Epithelial cell of proximal tubule (primary cell): Measurements from ENCODE around the gene PEX11A. TPM values are rescaled to one million over a fixed set of nuclear protein-coding genes. Genes with fewer than 3 reads are reported as not detected.

Experiments
- DNase-seq: peaks from one replicate; pipeline ENCODE4 v3.0.0-alpha.2; 2011; ENCODE audit warnings: low read depth
- H3K4me3 ChIP-seq: 2 replicates; pipeline ENCODE4 v1.5.1; 2011; ENCODE audit warnings: low read depth, mild to moderate bottlenecking, low read length
- total RNA-seq: library from RNA; depleted of rRNA; stranded (reverse); fragments of >200 nt; gene quantifications from 2 replicates; pipeline ENCODE4 v1.2.3, GENCODE V29; 2015
- TF ChIP-seq, protein P1 (sequence below): conservative IDR thresholded peaks from 2 replicates; pipeline ENCODE4 v1.5.1; 2012; ENCODE audit warnings: low read depth, mild to moderate bottlenecking, low read length

PEX11A gene
- total RNA-seq, 1 donor from 2014 or later = 4.5 TPM

DNA sequence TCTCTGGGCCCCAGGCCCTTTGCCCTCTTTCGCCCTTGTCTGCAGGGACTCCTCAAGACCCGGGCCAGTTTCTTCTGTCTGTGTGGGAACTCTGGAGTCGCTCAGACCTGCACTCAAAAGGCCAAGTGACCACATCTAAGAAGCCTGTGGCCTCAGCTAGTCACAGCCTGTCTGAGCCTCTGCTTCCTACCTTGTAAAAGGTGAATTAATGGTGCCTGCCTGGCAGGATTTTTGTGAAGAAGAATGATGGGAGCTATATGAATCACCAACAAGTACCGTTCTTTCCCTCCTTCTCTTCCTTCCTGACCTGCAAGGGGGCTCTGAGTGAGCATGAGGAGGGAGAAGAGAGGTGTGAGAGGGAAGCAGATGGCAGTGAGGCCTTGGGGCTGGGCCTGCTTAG is 18.9 kb downstream of the PEX11A start:
- H3K4me3 ChIP-seq = no peak overlapping the region
- TF ChIP-seq, protein P1, sequence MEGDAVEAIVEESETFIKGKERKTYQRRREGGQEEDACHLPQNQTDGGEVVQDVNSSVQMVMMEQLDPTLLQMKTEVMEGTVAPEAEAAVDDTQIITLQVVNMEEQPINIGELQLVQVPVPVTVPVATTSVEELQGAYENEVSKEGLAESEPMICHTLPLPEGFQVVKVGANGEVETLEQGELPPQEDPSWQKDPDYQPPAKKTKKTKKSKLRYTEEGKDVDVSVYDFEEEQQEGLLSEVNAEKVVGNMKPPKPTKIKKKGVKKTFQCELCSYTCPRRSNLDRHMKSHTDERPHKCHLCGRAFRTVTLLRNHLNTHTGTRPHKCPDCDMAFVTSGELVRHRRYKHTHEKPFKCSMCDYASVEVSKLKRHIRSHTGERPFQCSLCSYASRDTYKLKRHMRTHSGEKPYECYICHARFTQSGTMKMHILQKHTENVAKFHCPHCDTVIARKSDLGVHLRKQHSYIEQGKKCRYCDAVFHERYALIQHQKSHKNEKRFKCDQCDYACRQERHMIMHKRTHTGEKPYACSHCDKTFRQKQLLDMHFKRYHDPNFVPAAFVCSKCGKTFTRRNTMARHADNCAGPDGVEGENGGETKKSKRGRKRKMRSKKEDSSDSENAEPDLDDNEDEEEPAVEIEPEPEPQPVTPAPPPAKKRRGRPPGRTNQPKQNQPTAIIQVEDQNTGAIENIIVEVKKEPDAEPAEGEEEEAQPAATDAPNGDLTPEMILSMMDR = no peak
- no peak for DNase-seq

DNA sequence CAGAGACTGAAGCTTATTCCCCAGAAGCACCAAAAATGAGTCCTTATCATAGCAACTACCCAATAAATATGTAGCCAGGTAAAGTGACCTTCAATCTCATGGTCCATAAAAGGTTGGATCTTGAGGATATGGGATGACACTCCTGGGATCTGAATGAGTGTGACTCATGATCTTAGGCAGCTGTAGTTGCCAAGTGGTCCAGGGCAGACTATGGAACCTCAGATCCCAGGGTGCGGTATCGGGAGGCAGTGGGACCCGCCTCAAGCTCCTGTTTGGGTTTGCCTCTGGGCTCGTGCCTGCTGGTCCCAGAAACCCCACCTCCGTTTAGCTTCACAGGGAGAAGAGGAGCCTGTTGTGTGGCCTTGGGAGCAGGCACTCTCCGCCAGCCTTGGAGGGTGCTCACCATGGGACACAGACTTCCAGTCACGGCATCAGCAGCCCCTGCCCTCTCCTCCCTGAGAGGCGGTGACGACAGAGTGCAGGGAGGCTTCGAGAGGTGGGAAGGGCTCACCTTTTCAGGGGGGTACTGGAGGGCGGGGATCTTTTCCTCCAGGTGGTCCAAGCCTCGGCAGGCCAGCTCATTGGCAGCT is 19.5 kb downstream of the PEX11A start:
- TF ChIP-seq, protein P1 = no peak
- H3K4me3 ChIP-seq = no peak overlapping the region
- no peak for DNase-seq

DNA sequence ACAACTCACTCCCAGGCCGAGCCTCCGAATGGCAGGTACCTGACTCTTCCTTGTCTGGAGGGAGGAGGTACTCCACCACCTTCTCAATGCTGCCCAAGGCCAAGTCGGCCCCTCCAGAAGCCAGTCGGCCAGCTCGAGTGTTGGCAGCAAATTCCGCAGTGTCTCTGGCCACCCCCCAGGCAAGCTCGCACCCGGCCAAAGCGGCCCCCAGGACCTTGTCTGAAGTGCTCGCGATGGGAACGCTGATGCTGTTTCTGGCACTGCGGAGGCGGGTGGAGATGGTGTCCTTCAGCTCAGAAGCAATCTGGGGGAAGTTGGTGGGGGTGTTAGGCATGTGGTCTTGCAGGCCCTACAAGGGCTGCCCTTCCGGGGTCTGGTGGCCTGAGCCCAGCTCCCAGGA is 20.6 kb downstream of the PEX11A start:
- TF ChIP-seq, protein P1 = no peak
- H3K4me3 ChIP-seq = no peak overlapping the region
- DNase-seq = no peak

DNA sequence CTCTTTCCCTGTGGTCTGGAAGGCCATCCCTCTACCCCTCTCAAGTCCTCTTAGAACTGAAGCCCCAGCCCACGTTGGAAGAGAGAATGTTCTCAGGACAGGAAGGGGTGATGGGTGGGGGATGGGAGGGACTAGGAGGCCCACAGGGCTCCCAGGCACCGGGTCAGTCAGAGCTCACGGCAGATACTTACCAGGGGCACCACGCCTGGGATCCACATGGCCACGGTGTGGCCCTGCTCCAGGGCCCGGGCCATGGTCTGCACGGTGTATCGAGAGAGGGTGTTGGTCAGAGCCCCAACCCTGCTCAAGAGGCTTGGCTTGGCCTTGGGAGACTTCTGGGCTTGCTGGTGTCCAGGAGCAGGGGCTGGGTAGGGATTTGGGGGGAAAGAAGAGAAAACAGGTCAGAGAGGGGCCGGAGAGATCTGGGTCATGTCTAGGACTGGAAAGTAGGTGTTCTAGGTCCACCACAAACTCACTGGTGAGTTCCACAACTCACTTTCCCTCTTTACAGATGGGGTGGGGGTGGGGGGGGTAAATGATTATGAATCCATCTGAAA is 21.2 kb downstream of the PEX11A start:
- TF ChIP-seq, protein P1 = no peak
- DNase-seq = no peak
- H3K4me3 ChIP-seq = no peak overlapping the region

DNA sequence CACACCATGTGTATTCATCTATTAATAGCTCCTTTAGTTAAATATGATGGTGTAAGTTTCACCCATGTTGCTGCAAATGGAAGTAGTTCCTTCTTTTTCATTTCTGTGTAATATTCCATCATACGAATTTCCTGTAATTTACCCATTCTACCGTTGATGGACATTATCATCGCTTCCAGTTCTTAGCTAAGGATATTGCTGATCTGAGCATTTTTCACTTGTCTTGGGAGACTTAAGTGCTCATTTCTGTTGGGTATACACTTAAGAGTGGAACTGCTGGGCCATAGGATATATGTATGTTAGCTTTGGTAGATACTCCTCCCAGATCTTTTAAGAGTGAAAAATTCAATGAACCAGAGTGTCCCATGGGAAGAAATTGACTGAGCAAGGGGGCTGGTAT is 22.4 kb downstream of the PEX11A start:
- TF ChIP-seq, protein P1 = no peak
- H3K4me3 ChIP-seq = no peak overlapping the region

DNA sequence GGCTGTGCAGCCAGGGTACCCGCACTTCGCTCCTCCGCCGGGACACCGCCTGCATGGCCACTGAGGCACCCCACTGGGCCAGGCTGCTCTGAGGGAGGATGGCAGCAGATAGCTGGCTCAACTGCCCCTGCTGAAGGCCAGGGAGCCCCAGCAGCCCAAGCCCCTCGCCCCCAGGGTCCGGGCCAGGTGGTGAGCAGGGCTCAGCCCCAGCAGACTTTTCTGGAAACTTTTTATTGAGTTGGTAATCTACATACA is 22.9 kb downstream of the PEX11A start:
- DNase-seq = no peak
- TF ChIP-seq, protein P1 = no peak
- no peak overlapping the region for H3K4me3 ChIP-seq

More for the DNA sequence above, 22.4 kb downstream of the PEX11A start:
- DNase-seq = no peak

DNA sequence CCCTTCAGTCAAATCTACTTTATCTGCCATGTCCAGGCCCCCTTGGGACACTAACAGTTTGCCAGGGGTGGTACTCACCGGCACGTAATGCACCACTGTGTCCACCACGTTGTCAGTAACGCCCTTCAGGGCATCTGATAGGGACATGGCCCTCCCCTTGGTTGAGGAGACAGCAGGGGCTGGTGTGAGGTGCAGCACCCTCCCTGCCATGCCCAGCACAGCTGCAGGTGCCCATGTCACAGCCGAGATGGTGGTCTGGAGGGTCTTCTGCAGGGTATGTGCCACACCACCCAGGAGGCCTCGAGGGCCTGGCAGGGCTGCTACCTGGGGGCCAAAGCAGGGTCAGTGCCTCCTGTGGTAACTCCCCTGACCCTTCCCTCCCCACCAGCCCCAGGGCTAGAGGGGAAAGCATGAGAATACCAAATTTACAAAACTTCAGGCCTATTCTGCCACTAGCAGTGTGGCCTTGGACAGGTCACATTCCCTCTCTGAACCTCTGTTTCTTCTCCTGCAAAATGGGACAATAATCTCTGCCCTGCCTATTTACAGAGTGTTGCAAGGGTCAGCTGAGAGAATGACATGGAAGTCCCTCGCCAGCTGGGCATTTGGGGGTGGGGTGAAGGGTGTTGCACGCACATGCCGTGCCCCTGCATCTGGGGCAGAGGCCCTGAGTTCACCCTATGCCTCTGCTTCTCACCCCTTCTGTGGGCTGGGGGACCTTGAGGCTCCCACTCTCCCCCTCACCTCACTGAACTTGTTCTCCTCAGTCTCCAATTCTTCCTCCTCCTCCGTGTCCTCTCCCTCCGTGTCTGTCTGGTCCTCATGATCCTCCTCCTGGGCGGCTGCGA is 23.5 kb downstream of the PEX11A start:
- DNase-seq = no peak
- no peak overlapping the region for H3K4me3 ChIP-seq
- TF ChIP-seq, protein P1 = no peak
